ENCODE results near the gene ZNF8. TPM values are rescaled to one million over a fixed set of nuclear protein-coding genes. Genes with fewer than 3 reads are reported as not detected.
A peak's percentile ranks its signal among the peaks of the same experiment; 100 is the strongest.

The ZNF8 gene
- polyA plus RNA-seq, 1 donor from 2014 or later = 5.5 TPM

DNA sequence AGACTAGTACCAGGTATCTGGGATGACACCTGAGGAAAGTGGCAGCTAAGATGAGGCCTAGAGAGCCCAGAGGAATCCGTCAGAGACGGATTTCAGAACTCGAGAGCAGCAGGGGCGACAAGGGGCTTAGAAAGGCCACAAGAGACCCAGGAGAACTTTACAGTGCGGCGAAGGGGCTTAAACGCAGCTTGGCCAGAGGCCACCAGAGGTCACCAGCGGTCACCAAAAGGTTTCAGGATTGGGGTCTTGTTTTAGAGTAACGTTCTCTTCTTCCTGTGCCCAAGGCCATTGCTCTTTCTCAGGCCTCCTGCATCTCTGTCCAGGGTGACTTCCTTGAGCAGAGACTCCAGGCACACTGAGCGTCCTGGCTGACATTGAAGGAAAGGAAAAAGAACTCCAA, 50.2 kb downstream of the ZNF8 start:
- Histone ChIP-seq H3K79me2 (replicated peaks; ENCODE audit: insufficient read depth, low read length) (peaks cover 32% of the 10 kb centered on the region), H3K4me2 (ENCODE audit: low read length) (no peak overlapping the region), H3K27ac (ENCODE audit: low read length) (no peak overlapping the region)

DNA sequence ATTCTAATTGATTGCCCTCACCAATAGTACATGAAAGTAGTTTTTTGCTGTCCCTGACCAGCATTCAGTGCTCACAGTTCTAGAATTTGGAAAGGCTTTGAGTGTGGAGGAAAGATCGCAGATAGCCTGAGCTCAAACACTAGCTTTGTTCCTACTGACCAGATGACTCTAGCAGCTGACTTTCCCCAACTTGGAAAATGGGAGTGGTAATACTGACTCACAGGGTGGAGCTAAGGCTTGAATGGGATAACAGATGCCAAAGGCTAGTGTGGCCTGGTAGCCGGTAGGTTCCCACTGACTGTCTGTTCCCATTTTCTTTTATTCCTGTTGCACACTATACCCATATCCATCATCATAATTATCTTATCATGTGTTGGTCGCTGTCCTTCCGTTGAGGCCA, 51.7 kb downstream of the ZNF8 start:
- H3K9me3 ChIP-seq (ENCODE audit: low read length) = no peaks in the 10 kb centered on the region
- H4K20me1 ChIP-seq (ENCODE audit: insufficient read depth) = no peaks in the 10 kb centered on the region
- peaks cover 18% of the 10 kb centered on the region for H3K79me2 ChIP-seq (replicated peaks; ENCODE audit: insufficient read depth, low read length)
- H3K27ac ChIP-seq (ENCODE audit: low read length) = no peak overlapping the region
- H3K9ac ChIP-seq (ENCODE audit: low read length) = no peak overlapping the region
- no peak overlapping the region for H2AFZ ChIP-seq (ENCODE audit: low read depth, low read length)
- no peaks in the 10 kb centered on the region for H3K9me2 ChIP-seq (ENCODE audit: insufficient read depth, low read length)
- no peak for TF ChIP-seq EZH2 (IDR thresholded peaks at IDR 0.05; ENCODE audit: borderline replicate concordance, insufficient read depth, low read length, poor library complexity, severe bottlenecking)
- no peak for TF ChIP-seq RAD21 (conservative IDR thresholded peaks at IDR 0.05)
- no peak for TF ChIP-seq TAF1 (IDR thresholded peaks at IDR 0.05; ENCODE audit: low read depth)
- TF ChIP-seq SMC3 (conservative IDR thresholded peaks at IDR 0.05; ENCODE audit: poor library complexity) = no peak
- TF ChIP-seq POLR2AphosphoS5 (IDR thresholded peaks at IDR 0.05) = no peak
- TF ChIP-seq EP300 (conservative IDR thresholded peaks at IDR 0.05; ENCODE audit: poor library complexity, severe bottlenecking) = no peak
- no peaks in the 10 kb centered on the region for H3K27me3 ChIP-seq (ENCODE audit: insufficient read depth, low read depth, low read length)
- no peaks in the 10 kb centered on the region for H3K36me3 ChIP-seq (ENCODE audit: insufficient read depth, low read length)
- H3F3A ChIP-seq (ENCODE audit: insufficient read depth, low read length, poor library complexity, severe bottlenecking) = no peaks in the 10 kb centered on the region
- H3K4me2 ChIP-seq (ENCODE audit: low read length) = no peak overlapping the region
- no peak overlapping the region for H3K4me3 ChIP-seq (ENCODE audit: low read length)

More for the DNA sequence above, 50.2 kb downstream of the ZNF8 start:
- no peak overlapping the region for H3K9ac ChIP-seq (ENCODE audit: low read length)
- H3K9me3 ChIP-seq (ENCODE audit: low read length) = no peaks in the 10 kb centered on the region
- TF ChIP-seq EP300 (conservative IDR thresholded peaks at IDR 0.05; ENCODE audit: poor library complexity, severe bottlenecking) (no peak), RAD21 (conservative IDR thresholded peaks at IDR 0.05) (peak; percentile 53), SMC3 (conservative IDR thresholded peaks at IDR 0.05; ENCODE audit: poor library complexity) (peak; percentile 57)
- TF ChIP-seq, protein P1, sequence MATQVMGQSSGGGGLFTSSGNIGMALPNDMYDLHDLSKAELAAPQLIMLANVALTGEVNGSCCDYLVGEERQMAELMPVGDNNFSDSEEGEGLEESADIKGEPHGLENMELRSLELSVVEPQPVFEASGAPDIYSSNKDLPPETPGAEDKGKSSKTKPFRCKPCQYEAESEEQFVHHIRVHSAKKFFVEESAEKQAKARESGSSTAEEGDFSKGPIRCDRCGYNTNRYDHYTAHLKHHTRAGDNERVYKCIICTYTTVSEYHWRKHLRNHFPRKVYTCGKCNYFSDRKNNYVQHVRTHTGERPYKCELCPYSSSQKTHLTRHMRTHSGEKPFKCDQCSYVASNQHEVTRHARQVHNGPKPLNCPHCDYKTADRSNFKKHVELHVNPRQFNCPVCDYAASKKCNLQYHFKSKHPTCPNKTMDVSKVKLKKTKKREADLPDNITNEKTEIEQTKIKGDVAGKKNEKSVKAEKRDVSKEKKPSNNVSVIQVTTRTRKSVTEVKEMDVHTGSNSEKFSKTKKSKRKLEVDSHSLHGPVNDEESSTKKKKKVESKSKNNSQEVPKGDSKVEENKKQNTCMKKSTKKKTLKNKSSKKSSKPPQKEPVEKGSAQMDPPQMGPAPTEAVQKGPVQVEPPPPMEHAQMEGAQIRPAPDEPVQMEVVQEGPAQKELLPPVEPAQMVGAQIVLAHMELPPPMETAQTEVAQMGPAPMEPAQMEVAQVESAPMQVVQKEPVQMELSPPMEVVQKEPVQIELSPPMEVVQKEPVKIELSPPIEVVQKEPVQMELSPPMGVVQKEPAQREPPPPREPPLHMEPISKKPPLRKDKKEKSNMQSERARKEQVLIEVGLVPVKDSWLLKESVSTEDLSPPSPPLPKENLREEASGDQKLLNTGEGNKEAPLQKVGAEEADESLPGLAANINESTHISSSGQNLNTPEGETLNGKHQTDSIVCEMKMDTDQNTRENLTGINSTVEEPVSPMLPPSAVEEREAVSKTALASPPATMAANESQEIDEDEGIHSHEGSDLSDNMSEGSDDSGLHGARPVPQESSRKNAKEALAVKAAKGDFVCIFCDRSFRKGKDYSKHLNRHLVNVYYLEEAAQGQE (IDR thresholded peaks at IDR 0.05; ENCODE audit: borderline replicate concordance) = no peak
- TF ChIP-seq, protein P2, sequence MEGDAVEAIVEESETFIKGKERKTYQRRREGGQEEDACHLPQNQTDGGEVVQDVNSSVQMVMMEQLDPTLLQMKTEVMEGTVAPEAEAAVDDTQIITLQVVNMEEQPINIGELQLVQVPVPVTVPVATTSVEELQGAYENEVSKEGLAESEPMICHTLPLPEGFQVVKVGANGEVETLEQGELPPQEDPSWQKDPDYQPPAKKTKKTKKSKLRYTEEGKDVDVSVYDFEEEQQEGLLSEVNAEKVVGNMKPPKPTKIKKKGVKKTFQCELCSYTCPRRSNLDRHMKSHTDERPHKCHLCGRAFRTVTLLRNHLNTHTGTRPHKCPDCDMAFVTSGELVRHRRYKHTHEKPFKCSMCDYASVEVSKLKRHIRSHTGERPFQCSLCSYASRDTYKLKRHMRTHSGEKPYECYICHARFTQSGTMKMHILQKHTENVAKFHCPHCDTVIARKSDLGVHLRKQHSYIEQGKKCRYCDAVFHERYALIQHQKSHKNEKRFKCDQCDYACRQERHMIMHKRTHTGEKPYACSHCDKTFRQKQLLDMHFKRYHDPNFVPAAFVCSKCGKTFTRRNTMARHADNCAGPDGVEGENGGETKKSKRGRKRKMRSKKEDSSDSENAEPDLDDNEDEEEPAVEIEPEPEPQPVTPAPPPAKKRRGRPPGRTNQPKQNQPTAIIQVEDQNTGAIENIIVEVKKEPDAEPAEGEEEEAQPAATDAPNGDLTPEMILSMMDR (IDR thresholded peaks at IDR 0.05; ENCODE audit: poor library complexity, severe bottlenecking) = peak; percentile 49
- no peaks in the 10 kb centered on the region for H3K27me3 ChIP-seq (ENCODE audit: insufficient read depth, low read depth, low read length)
- peak overlapping the region; percentile 77 for H3K4me3 ChIP-seq (ENCODE audit: low read length)
- no peaks in the 10 kb centered on the region for H4K20me1 ChIP-seq (ENCODE audit: insufficient read depth)
- H2AFZ ChIP-seq (ENCODE audit: low read depth, low read length) = no peak overlapping the region
- no peaks in the 10 kb centered on the region for H3K9me2 ChIP-seq (ENCODE audit: insufficient read depth, low read length)
- no peaks in the 10 kb centered on the region for H3K36me3 ChIP-seq (ENCODE audit: insufficient read depth, low read length)
- H3F3A ChIP-seq (ENCODE audit: insufficient read depth, low read length, poor library complexity, severe bottlenecking) = no peaks in the 10 kb centered on the region

DNA sequence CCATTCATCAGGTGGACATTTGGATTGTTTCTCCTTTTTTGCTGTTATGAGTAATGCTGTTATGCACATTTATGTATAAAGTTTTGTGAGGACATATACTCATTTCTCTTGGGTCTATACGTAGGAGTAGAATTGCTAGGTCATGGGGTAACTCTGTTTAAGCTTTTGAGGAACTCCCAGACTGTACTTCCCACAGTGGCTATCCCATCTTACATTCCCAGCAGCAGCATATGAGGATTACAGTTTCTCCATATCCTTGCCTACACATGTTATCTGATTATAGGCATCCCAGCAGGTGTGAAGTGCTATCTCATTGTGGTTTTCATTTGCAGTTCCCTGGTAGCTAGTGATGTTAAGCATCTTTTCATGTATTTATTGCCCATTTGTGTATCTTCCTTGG, 53.9 kb downstream of the ZNF8 start:
- Histone ChIP-seq H3K4me2 (ENCODE audit: low read length) (no peak overlapping the region), H3K4me3 (ENCODE audit: low read length) (no peak overlapping the region)

More for the DNA sequence above, 53.9 kb downstream of the ZNF8 start:
- no peaks in the 10 kb centered on the region for H3K36me3 ChIP-seq (ENCODE audit: insufficient read depth, low read length)
- no peaks in the 10 kb centered on the region for H3K9me3 ChIP-seq (ENCODE audit: low read length)
- no peak overlapping the region for H3K27ac ChIP-seq (ENCODE audit: low read length)
- H2AFZ ChIP-seq (ENCODE audit: low read depth, low read length) = no peak overlapping the region
- no peaks in the 10 kb centered on the region for H3K27me3 ChIP-seq (ENCODE audit: insufficient read depth, low read depth, low read length)
- TF ChIP-seq RAD21 (conservative IDR thresholded peaks at IDR 0.05) (no peak), EZH2 (IDR thresholded peaks at IDR 0.05; ENCODE audit: borderline replicate concordance, insufficient read depth, low read length, poor library complexity, severe bottlenecking) (no peak), EP300 (conservative IDR thresholded peaks at IDR 0.05; ENCODE audit: poor library complexity, severe bottlenecking) (no peak), POLR2AphosphoS5 (IDR thresholded peaks at IDR 0.05) (no peak), MXI1 (conservative IDR thresholded peaks at IDR 0.05; ENCODE audit: poor library complexity, severe bottlenecking) (no peak), TAF1 (IDR thresholded peaks at IDR 0.05; ENCODE audit: low read depth) (no peak), SMC3 (conservative IDR thresholded peaks at IDR 0.05; ENCODE audit: poor library complexity) (no peak)
- TF ChIP-seq, protein P2 (IDR thresholded peaks at IDR 0.05; ENCODE audit: poor library complexity, severe bottlenecking) = no peak
- H3K79me2 ChIP-seq (replicated peaks; ENCODE audit: insufficient read depth, low read length) = peaks cover 6% of the 10 kb centered on the region
- no peak overlapping the region for H3K9ac ChIP-seq (ENCODE audit: low read length)
- H3F3A ChIP-seq (ENCODE audit: insufficient read depth, low read length, poor library complexity, severe bottlenecking) = no peaks in the 10 kb centered on the region
- H3K9me2 ChIP-seq (ENCODE audit: insufficient read depth, low read length) = no peaks in the 10 kb centered on the region
- no peaks in the 10 kb centered on the region for H4K20me1 ChIP-seq (ENCODE audit: insufficient read depth)
